OCI-LY7 (cell line): ENCODE results near the gene MAEA.

Source experiments
- CTCF ChIP-seq: fragments of 200-600 bp; sonication (generic); conservative IDR thresholded peaks from 2 replicates; pipeline ENCODE4 v1.5.1; 2014; ENCODE audit warnings: mild to moderate bottlenecking, antibody characterized with exemption, low read length, moderate library complexity, mixed read lengths
- EZH2phosphoT487 ChIP-seq: fragments of 200-600 bp; sonication (generic); IDR thresholded peaks from 2 replicates; pipeline ENCODE4 v1.6.1; 2018; ENCODE audit warnings: low read depth, borderline replicate concordance, mild to moderate bottlenecking, mixed run types, antibody characterized with exemption, low read length, moderate library complexity, mixed read lengths

GRCh38 chr4:1312821-1313640 lies 23.3 kb downstream of the MAEA start:
- TF ChIP-seq CTCF, result no peak
- TF ChIP-seq EZH2phosphoT487, result no peak
